HCT116 (cell line): ENCODE measurements around the gene RELCH.

Experiments used
- REST ChIP-seq: IDR thresholded peaks from 2 replicates; pipeline ENCODE4 v1.6.1; 2012; ENCODE audit warnings: low read depth
- YY1 ChIP-seq: IDR thresholded peaks from 2 replicates; pipeline ENCODE4 v1.6.1; 2011; ENCODE audit warnings: low read length, low read depth, moderate library complexity, mild to moderate bottlenecking; ENCODE audit not compliant: insufficient replicate concordance; ENCODE audit errors: extremely low read depth

DNA sequence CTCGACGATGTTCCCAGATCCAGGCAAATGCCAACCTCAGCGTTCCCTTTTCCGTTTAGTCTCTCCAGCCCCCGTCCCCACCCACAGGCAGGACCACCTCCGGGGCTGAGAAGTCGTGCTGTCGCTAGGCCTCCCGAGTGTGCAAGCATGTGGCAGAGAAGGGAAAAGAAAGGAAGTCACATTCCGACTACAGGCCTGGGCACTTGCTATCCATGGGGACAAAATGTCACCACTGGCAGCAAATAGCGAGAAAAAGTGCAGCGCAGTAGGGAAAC lies 619 bp upstream of the RELCH start:
- TF ChIP-seq REST (no peak), YY1 (no peak)
